Spinal cord (tissue), 10 donors: ENCODE measurements around the gene IFIT5. TPM values are rescaled to one million over a fixed set of nuclear protein-coding genes. Genes with fewer than 3 reads are reported as not detected.
"Not testable (repeated sequence)": the region's sequence is repeated elsewhere in the genome, so short reads cannot be mapped to it uniquely, and the experiment has no call there.

ENCODE experiments used
- DNase-seq, 6 donors: peaks; one replicate each; pipeline versions ENCODE4 v3.0.0 to v3.0.0-alpha.2; 2013 to 2015; ENCODE audit warnings: low spot score in 6 of 6, low read depth in 4 of 6
- H3K27ac ChIP-seq: one replicate; pipeline ENCODE4 v1.5.1; 2013; ENCODE audit warnings: low read depth, low read length, control low read depth
- H3K27me3 ChIP-seq: one replicate; pipeline ENCODE4 v1.6.1; 2013; ENCODE audit warnings: low read length; ENCODE audit not compliant: control insufficient read depth, insufficient read depth
- H3K36me3 ChIP-seq: one replicate; pipeline ENCODE4 v1.6.1; 2013; ENCODE audit warnings: low read length; ENCODE audit not compliant: control insufficient read depth, insufficient read depth
- H3K4me1 ChIP-seq: one replicate; pipeline ENCODE4 v1.6.1; 2013; ENCODE audit warnings: low read length; ENCODE audit not compliant: control insufficient read depth, insufficient read depth
- H3K4me3 ChIP-seq: one replicate; pipeline ENCODE4 v1.5.1; 2013; ENCODE audit warnings: low read depth, low read length, control low read depth
- H3K9me3 ChIP-seq: one replicate; pipeline ENCODE4 v1.6.1; 2013; ENCODE audit warnings: low read length; ENCODE audit not compliant: control insufficient read depth, insufficient read depth
- WGBS: methylation state at CpG from one replicate; pipeline ENCODE4 v1.1.5; 2013; ENCODE audit warnings: missing lambda C conversion rate; ENCODE audit not compliant: insufficient coverage; 5-methylcytosine and 5-hydroxymethylcytosine counted together
- polyA plus RNA-seq, 2 donors: library from polyadenylated mRNA; unstranded; fragments of 120-200 nt; gene quantifications; one replicate each; pipeline ENCODE4 v1.2.1, GENCODE V29; 2013; ENCODE audit not compliant: insufficient read length in 2 of 2
- total RNA-seq, 2 donors: library from RNA; depleted of rRNA in 1 of 2; stranded (reverse); fragments of 120-200 nt in 1 of 2; fragments of >200 nt in 1 of 2; gene quantifications; one replicate each; pipeline versions ENCODE4 v1.2.3 to v1.2.4, GENCODE V29; 2013 to 2014
- donor health status: healthy.

Gene IFIT5
- total and polyA plus RNA-seq, 4 donors, result 19.3 to 44.8 (median 29.9) TPM

- Histone ChIP-seq H3K27me3 (no peaks in the 10 kb centered on the region), H3K27ac (no peak overlapping the region), H3K4me3 (no peak overlapping the region), H3K36me3 (no peaks in the 10 kb centered on the region), H3K9me3 (no peaks in the 10 kb centered on the region), H3K4me1 (no peaks in the 10 kb centered on the region)
- no peak for DNase-seq
- WGBS, result no CpG with 5 or more reads among the region's 5 CpGs
Measured at GRCh38 chr10:89425000-89425399, 10.6 kb downstream of the IFIT5 start.

- Histone ChIP-seq H3K36me3 (no peaks in the 10 kb centered on the region), H3K27me3 (no peaks in the 10 kb centered on the region), H3K4me3 (no peak overlapping the region), H3K4me1 (no peaks in the 10 kb centered on the region), H3K9me3 (no peaks in the 10 kb centered on the region), H3K27ac (no peak overlapping the region)
- DNase-seq, result peak; percentile 36 to 88 (median 46)
- 93% methylated on average over 3 of the region's 5 CpGs for WGBS
Measured at GRCh38 chr10:89426230-89426868, 12.0 kb downstream of the IFIT5 start.

- Histone ChIP-seq H3K9me3 (no peaks in the 10 kb centered on the region), H3K27ac (no peak overlapping the region), H3K4me1 (no peaks in the 10 kb centered on the region), H3K27me3 (no peaks in the 10 kb centered on the region), H3K36me3 (no peaks in the 10 kb centered on the region), H3K4me3 (no peak overlapping the region)
- no CpG with 5 or more reads among the region's 4 CpGs for whole genome bisulfite sequencing
- DNase-seq, result no peak
Measured at GRCh38 chr10:89427629-89428028, 13.3 kb downstream of the IFIT5 start.

GRCh38 chr10:89428877-89429276 is 14.5 kb downstream of the IFIT5 start:
- DNase-seq, result no peak
- Histone ChIP-seq H3K9me3 (no peaks in the 10 kb centered on the region), H3K4me3 (no peak overlapping the region), H3K4me1 (no peaks in the 10 kb centered on the region), H3K27me3 (no peaks in the 10 kb centered on the region), H3K27ac (no peak overlapping the region), H3K36me3 (no peaks in the 10 kb centered on the region)
- WGBS, result no CpG with 5 or more reads among the region's 1 CpG

GRCh38 chr10:89431977-89432376 is 17.6 kb downstream of the IFIT5 start:
- H3K27me3 ChIP-seq, result no peaks in the 10 kb centered on the region
- peak in 2 of 6 donors; percentile 31 to 59 for DNase-seq
- H3K27ac ChIP-seq, result no peak overlapping the region
- H3K36me3 ChIP-seq, result no peaks in the 10 kb centered on the region
- no peaks in the 10 kb centered on the region for H3K9me3 ChIP-seq
- H3K4me3 ChIP-seq, result no peak overlapping the region
- 57% methylated on average over 1 of the region's 3 CpGs for WGBS
- no peaks in the 10 kb centered on the region for H3K4me1 ChIP-seq

GRCh38 chr10:89438525-89438924 is 24.2 kb downstream of the IFIT5 start:
- H3K4me3 ChIP-seq, result no peak overlapping the region
- no peak for DNase-seq
- H3K27me3 ChIP-seq, result no peaks in the 10 kb centered on the region
- H3K27ac ChIP-seq, result no peak overlapping the region
- no peaks in the 10 kb centered on the region for H3K9me3 ChIP-seq
- no peaks in the 10 kb centered on the region for H3K4me1 ChIP-seq
- WGBS, result 80% methylated on average over 1 of the region's 4 CpGs
- no peaks in the 10 kb centered on the region for H3K36me3 ChIP-seq

- H3K4me3 ChIP-seq, result no peak overlapping the region
- no peaks in the 10 kb centered on the region for H3K9me3 ChIP-seq
- H3K27me3 ChIP-seq, result no peaks in the 10 kb centered on the region
- no CpG with 5 or more reads among the region's 4 CpGs for WGBS
- DNase-seq, result peak in 2 of 6 donors; percentile 13 to 54
- no peak overlapping the region for H3K27ac ChIP-seq
- H3K4me1 ChIP-seq, result no peaks in the 10 kb centered on the region
- H3K36me3 ChIP-seq, result no peaks in the 10 kb centered on the region
Measured at GRCh38 chr10:89440226-89441009, 26.1 kb downstream of the IFIT5 start.

GRCh38 chr10:89442289-89442688 is 27.9 kb downstream of the IFIT5 start:
- no CpG with 5 or more reads among the region's 1 CpG for WGBS
- Histone ChIP-seq H3K27me3 (no peaks in the 10 kb centered on the region), H3K36me3 (no peaks in the 10 kb centered on the region), H3K9me3 (no peaks in the 10 kb centered on the region), H3K27ac (no peak overlapping the region), H3K4me1 (no peaks in the 10 kb centered on the region), H3K4me3 (no peak overlapping the region)
- DNase-seq, result no peak

GRCh38 chr10:89444819-89445218 is 30.5 kb downstream of the IFIT5 start:
- not testable (repeated sequence) for H3K9me3 ChIP-seq, H3K27me3 ChIP-seq, H3K36me3 ChIP-seq, H3K27ac ChIP-seq, H3K4me1 ChIP-seq, H3K4me3 ChIP-seq, DNase-seq
- 94% methylated on average over 7 of the region's 7 CpGs for WGBS

- peaks cover 2% of the 10 kb centered on the region for H3K9me3 ChIP-seq
- DNase-seq, result no peak
- H3K4me1 ChIP-seq, result no peaks in the 10 kb centered on the region
- no peak overlapping the region for H3K4me3 ChIP-seq
- H3K36me3 ChIP-seq, result no peaks in the 10 kb centered on the region
- H3K27ac ChIP-seq, result no peak overlapping the region
- WGBS, result 88% methylated on average over 1 of the region's 2 CpGs
- no peaks in the 10 kb centered on the region for H3K27me3 ChIP-seq
Measured at GRCh38 chr10:89450901-89451300, 36.5 kb downstream of the IFIT5 start.
